Measurements from ENCODE around the gene DOCK1. TPM values are rescaled to one million over a fixed set of nuclear protein-coding genes. Genes with fewer than 3 reads are reported as not detected.

DOCK1 gene
- total RNA-seq, 1 donor = 99.7 TPM

- no peak for TF ChIP-seq CTCF (IDR thresholded peaks at IDR 0.05; ENCODE audit: insufficient read depth, low read depth, low read length)
- no peak overlapping the region for H3K4me3 ChIP-seq (ENCODE audit: low read depth, low read length)
- DNase-seq (ENCODE audit: low read depth) = no peak
These were observed 174.2 kb downstream of the DOCK1 start for GRCh38 chr10:127079392-127079791.

DNA sequence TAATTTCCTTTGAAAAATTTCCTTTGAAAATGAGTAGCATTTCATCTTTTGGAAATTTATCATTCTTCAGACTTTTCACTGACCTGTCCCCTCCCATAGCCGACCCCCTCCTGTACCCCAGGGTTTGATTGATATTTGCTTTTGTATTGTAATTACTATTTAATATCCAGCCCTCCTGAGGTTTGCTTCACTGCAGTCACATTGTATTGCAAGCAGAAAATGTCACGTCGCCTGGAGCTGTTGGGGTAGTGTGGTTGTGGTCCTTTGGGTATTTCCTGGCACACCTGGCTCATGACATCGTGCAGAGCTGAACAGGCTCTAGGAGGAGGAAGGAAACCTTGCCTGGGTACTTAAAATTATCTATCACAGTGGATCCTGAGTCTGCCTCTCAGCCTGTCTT is 175.1 kb downstream of the DOCK1 start:
- DNase-seq (ENCODE audit: low read depth) = no peak
- no peak overlapping the region for H3K4me3 ChIP-seq (ENCODE audit: low read depth, low read length)
- no peak for TF ChIP-seq CTCF (IDR thresholded peaks at IDR 0.05; ENCODE audit: insufficient read depth, low read depth, low read length)

- DNase-seq (ENCODE audit: low read depth) = no peak
- no peak for TF ChIP-seq CTCF (IDR thresholded peaks at IDR 0.05; ENCODE audit: insufficient read depth, low read depth, low read length)
- H3K4me3 ChIP-seq (ENCODE audit: low read depth, low read length) = no peak overlapping the region
These were observed 176.7 kb downstream of the DOCK1 start for GRCh38 chr10:127081851-127082345.

DNA sequence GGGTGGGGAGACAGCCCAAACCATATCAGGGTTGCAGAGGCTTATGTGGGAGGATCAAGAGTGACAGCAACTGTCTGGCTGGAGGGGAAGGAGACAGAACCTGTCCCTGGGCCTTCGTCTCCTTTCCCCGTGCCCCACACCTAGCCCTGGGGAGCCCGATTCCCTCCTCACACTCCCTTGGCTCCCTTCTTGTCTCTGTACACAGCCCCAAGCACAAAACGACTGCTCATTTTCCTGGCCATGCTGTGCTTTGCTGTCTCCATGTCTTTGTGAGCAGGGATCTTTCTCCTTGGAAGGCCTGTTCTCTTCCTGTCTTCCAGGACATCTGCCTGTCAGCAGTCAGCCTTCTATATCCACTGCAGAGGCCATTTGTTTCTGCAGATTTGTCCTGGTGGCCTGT is 177.4 kb downstream of the DOCK1 start:
- no peak overlapping the region for H3K4me3 ChIP-seq (ENCODE audit: low read depth, low read length)
- no peak for TF ChIP-seq CTCF (IDR thresholded peaks at IDR 0.05; ENCODE audit: insufficient read depth, low read depth, low read length)
- DNase-seq (ENCODE audit: low read depth) = no peak

- H3K4me3 ChIP-seq (ENCODE audit: low read depth, low read length) = no peak overlapping the region
- TF ChIP-seq CTCF (IDR thresholded peaks at IDR 0.05; ENCODE audit: insufficient read depth, low read depth, low read length) = no peak
- no peak for DNase-seq (ENCODE audit: low read depth)
These were observed 180.7 kb downstream of the DOCK1 start for GRCh38 chr10:127085957-127086356.

DNA sequence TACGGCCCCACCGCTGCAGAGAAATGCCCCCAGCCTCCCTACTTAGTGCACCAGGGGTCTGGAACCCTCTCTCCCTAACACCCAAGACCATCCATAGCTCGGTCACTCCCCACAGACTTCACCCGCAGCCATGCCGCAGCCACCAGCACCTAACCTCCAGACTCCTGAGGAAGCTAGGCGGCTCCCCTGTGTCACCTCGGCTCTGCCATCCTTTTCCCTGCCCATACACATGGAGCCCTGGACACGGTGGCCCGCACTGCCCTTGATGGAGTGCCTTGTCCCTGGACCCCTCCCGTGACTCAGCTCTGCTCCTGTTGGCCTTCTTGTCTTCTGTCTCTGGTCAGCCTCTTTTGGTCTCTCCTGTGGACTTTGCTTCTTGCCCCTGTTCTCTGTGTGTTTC is 183.7 kb downstream of the DOCK1 start:
- no peak for TF ChIP-seq CTCF (IDR thresholded peaks at IDR 0.05; ENCODE audit: insufficient read depth, low read depth, low read length)
- no peak for DNase-seq (ENCODE audit: low read depth)
- no peak overlapping the region for H3K4me3 ChIP-seq (ENCODE audit: low read depth, low read length)

- no peak for TF ChIP-seq CTCF (IDR thresholded peaks at IDR 0.05; ENCODE audit: insufficient read depth, low read depth, low read length)
- DNase-seq (ENCODE audit: low read depth) = no peak
- H3K4me3 ChIP-seq (ENCODE audit: low read depth, low read length) = no peak overlapping the region
These were observed 184.2 kb downstream of the DOCK1 start for GRCh38 chr10:127089446-127089845.

Data from fibroblast of villous mesenchyme (primary cell).